Gastrocnemius medialis (tissue), 4 donors: ENCODE data around the gene AGAP1.

Experiments used
- POLR2A ChIP-seq, 2 donors: fragments of 450-650 bp; IDR thresholded peaks; one replicate each; pipeline ENCODE4 v1.6.1; 2017; ENCODE audit warnings: antibody characterized with exemption in 2 of 2, mild to moderate bottlenecking in 2 of 2, moderate library complexity in 2 of 2
- TF ChIP-seq, protein P1 (sequence below), 5 experiments: fragments of 450-650 bp in 3 of 5; fragments of 200-600 bp in 2 of 5; sonication (generic) in 2 of 5; IDR thresholded peaks in 4 of 5; conservative IDR thresholded peaks in 1 of 5; 1 replicate in 4 of 5; 2 replicates in 1 of 5; pipeline ENCODE4 v1.5.1; 2016 to 2019; ENCODE audit warnings: antibody characterized with exemption in 5 of 5, mild to moderate bottlenecking in 3 of 5, moderate library complexity in 3 of 5

DNA sequence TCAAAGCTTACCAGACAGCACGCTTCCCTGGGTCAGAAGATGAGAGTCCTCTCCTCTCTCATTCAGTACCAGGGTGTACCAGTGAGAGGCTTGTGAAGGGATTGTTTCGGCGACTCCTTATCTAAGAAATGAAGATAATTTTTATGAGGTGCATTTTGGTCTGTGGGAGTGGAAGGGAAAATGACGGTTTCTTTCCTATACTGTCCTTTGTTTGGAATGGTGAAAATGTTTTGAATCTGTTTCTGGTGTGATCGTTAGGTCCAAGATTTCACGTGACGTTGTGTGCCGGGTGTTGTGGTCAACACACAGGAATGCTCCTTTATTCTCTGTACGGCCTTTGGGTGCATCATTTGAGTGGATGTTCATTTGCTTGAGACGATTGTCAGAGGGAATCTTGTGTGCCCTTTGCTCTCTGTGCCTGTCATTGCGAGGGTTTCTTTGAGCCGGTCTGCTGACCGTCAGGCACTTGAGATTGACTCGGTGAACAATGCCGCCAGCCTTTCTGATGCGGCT is 183.5 kb downstream of the AGAP1 start:
- TF ChIP-seq, protein P1, sequence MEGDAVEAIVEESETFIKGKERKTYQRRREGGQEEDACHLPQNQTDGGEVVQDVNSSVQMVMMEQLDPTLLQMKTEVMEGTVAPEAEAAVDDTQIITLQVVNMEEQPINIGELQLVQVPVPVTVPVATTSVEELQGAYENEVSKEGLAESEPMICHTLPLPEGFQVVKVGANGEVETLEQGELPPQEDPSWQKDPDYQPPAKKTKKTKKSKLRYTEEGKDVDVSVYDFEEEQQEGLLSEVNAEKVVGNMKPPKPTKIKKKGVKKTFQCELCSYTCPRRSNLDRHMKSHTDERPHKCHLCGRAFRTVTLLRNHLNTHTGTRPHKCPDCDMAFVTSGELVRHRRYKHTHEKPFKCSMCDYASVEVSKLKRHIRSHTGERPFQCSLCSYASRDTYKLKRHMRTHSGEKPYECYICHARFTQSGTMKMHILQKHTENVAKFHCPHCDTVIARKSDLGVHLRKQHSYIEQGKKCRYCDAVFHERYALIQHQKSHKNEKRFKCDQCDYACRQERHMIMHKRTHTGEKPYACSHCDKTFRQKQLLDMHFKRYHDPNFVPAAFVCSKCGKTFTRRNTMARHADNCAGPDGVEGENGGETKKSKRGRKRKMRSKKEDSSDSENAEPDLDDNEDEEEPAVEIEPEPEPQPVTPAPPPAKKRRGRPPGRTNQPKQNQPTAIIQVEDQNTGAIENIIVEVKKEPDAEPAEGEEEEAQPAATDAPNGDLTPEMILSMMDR (IDR thresholded peaks at IDR 0.05 in 4 of 5, conservative IDR thresholded peaks at IDR 0.05 in 1 of 5), result no peak
- no peak for TF ChIP-seq POLR2A (IDR thresholded peaks at IDR 0.05)
